Activated CD4-positive, alpha-beta T cell treated with anti-CD3 and anti-CD28 coated beads, Interleukin-2, amount 50 U/mL, for 48 hours (primary cell): ENCODE measurements around the gene ESRRA.
"Not testable (repeated sequence)": the region's sequence is repeated elsewhere in the genome, so short reads cannot be mapped to it uniquely, and the experiment has no call there.

ENCODE experiments used
- DNase-seq, 2 experiments: peaks; one replicate each; pipeline ENCODE4 v3.0.0-alpha.2; 2020

ESRRA gene

GRCh38 chr11:64314146-64314804 lies 9.0 kb downstream of the ESRRA start:
- no peak for DNase-seq

- no peak for DNase-seq
These were observed 9.7 kb downstream of the ESRRA start for GRCh38 chr11:64314805-64315561.

- DNase-seq, result not testable (repeated sequence)
These were observed 10.6 kb downstream of the ESRRA start for GRCh38 chr11:64315667-64316526.

GRCh38 chr11:64316672-64317324 lies 11.5 kb downstream of the ESRRA start:
- DNase-seq, result peak; percentile 40 to 41

GRCh38 chr11:64317325-64317960 lies 12.1 kb downstream of the ESRRA start, which contains the start of gene TRMT112:
TSS of gene TRMT112 (minus strand) at chr11:64317559. CDS start at chr11:64317526, 33 bp downstream.
- DNase-seq, result peak; percentile 96 to 97

GRCh38 chr11:64317961-64318765 lies 12.8 kb downstream of the ESRRA start, which contains the start of gene PRDX5:
TSS of gene PRDX5 (plus strand) at chr11:64318121. CDS start at chr11:64318216, 95 bp downstream.
- DNase-seq, result peak; percentile 92 to 95

- DNase-seq, result no peak
These were observed 13.7 kb downstream of the ESRRA start for GRCh38 chr11:64318766-64319761.

- no peak for DNase-seq
These were observed 15.2 kb downstream of the ESRRA start for GRCh38 chr11:64320556-64320955.

- DNase-seq, result no peak
These were observed 15.7 kb downstream of the ESRRA start for GRCh38 chr11:64321026-64321425.

- DNase-seq, result no peak
These were observed 16.2 kb downstream of the ESRRA start for GRCh38 chr11:64321533-64321932.

- no peak for DNase-seq
These were observed 17.6 kb downstream of the ESRRA start for GRCh38 chr11:64322925-64323260.

GRCh38 chr11:64323373-64323772 lies 18.0 kb downstream of the ESRRA start:
- no peak for DNase-seq

- not testable (repeated sequence) for DNase-seq
These were observed 18.7 kb downstream of the ESRRA start for GRCh38 chr11:64323984-64324383.

GRCh38 chr11:64324692-64325469 lies 19.6 kb downstream of the ESRRA start:
- DNase-seq, result no peak

- no peak for DNase-seq
These were observed 22.1 kb downstream of the ESRRA start for GRCh38 chr11:64327375-64327774.

GRCh38 chr11:64327993-64328392 lies 22.7 kb downstream of the ESRRA start:
- no peak for DNase-seq

- DNase-seq, result no peak
These were observed 25.6 kb downstream of the ESRRA start for GRCh38 chr11:64330888-64331287.

GRCh38 chr11:64331569-64332371 lies 26.4 kb downstream of the ESRRA start:
- DNase-seq, result peak; percentile 83 to 89
